Keratinocyte (primary cell): ENCODE results near the gene OTOGL. TPM values are rescaled to one million over a fixed set of nuclear protein-coding genes. Genes with fewer than 3 reads are reported as not detected.

Source experiments
- DNase-seq: peaks from one replicate; pipeline ENCODE4 v3.0.0-alpha.2; 2011; ENCODE audit warnings: low read depth, missing footprints, low spot score
- FAIRE-seq: peaks from 2 replicates; lab custom pipeline; 2011; peaks lifted over from hg19 to GRCh38; lab: Jason Lieb, UNC
- H2AFZ ChIP-seq: 2 replicates; pipeline ENCODE4 v1.6.0; 2012; ENCODE audit warnings: low read length, control low read depth, inconsistent platforms; ENCODE audit not compliant: control insufficient read depth
- H3K27ac ChIP-seq: 2 replicates; pipeline ENCODE4 v1.5.1; 2011; ENCODE audit warnings: low read length; ENCODE audit not compliant: control insufficient read depth, insufficient read depth
- H3K27me3 ChIP-seq: 3 replicates; pipeline ENCODE4 v1.6.0; 2011; ENCODE audit warnings: low read length; ENCODE audit not compliant: control insufficient read depth, insufficient read depth; ENCODE audit errors: extremely low read depth
- H3K36me3 ChIP-seq, 2 experiments: 2 replicates in 1 of 2; 3 replicates in 1 of 2; pipeline ENCODE4 v1.5.1; 2011; ENCODE audit warnings: low read length in 2 of 2, mild to moderate bottlenecking in 1 of 2; ENCODE audit not compliant: control insufficient read depth in 2 of 2, insufficient read depth in 2 of 2; ENCODE audit errors: extremely low read depth in 1 of 2
- H3K4me1 ChIP-seq: 3 replicates; pipeline ENCODE4 v1.5.1; 2011; ENCODE audit warnings: low read length; ENCODE audit not compliant: control insufficient read depth, insufficient read depth; ENCODE audit errors: extremely low read depth
- H3K4me2 ChIP-seq: 3 replicates; pipeline ENCODE4 v1.6.0; 2011; ENCODE audit warnings: low read depth, low read length; ENCODE audit not compliant: control insufficient read depth, insufficient read depth; ENCODE audit errors: extremely low read depth
- H3K4me3 ChIP-seq, 3 experiments: fragments of 200-600 bp in 1 of 3; sonication (generic) in 1 of 3; 2 replicates in 2 of 3; 3 replicates in 1 of 3; pipeline ENCODE4 v1.5.1; 2011 to 2016; ENCODE audit warnings: low read length in 3 of 3, mild to moderate bottlenecking in 3 of 3, control low read depth in 2 of 3, inconsistent platforms in 1 of 3, low read depth in 1 of 3, mixed read lengths in 1 of 3, mixed run types in 1 of 3, moderate library complexity in 1 of 3; ENCODE audit not compliant: control insufficient read depth in 2 of 3, insufficient read depth in 2 of 3; ENCODE audit errors: extremely low read depth in 1 of 3
- H3K79me2 ChIP-seq: 2 replicates; pipeline ENCODE4 v1.6.0; 2012; ENCODE audit warnings: low read length; ENCODE audit not compliant: control insufficient read depth, insufficient read depth
- H3K9ac ChIP-seq: 3 replicates; pipeline ENCODE4 v1.6.0; 2011; ENCODE audit warnings: low read length; ENCODE audit not compliant: control insufficient read depth, insufficient read depth; ENCODE audit errors: extremely low read depth
- H3K9me1 ChIP-seq: 3 replicates; pipeline ENCODE4 v1.6.0; 2011; ENCODE audit warnings: low read length; ENCODE audit not compliant: control insufficient read depth, insufficient read depth; ENCODE audit errors: extremely low read depth
- H3K9me3 ChIP-seq: 2 replicates; pipeline ENCODE4 v1.5.1; 2012; ENCODE audit warnings: low read depth, low read length; ENCODE audit not compliant: control insufficient read depth
- H4K20me1 ChIP-seq: 3 replicates; pipeline ENCODE4 v1.6.0; 2011; ENCODE audit warnings: low read length; ENCODE audit not compliant: control insufficient read depth, insufficient read depth; ENCODE audit errors: extremely low read depth
- CTCF ChIP-seq, 3 experiments: IDR thresholded peaks in 1 of 3; conservative IDR thresholded peaks in 1 of 3; optimal IDR thresholded peaks in 1 of 3; 2 replicates in 2 of 3; 3 replicates in 1 of 3; pipeline versions ENCODE3 to v1.5.1; 2011; ENCODE audit warnings: low read length in 3 of 3, mild to moderate bottlenecking in 3 of 3, moderate library complexity in 2 of 3, control low read depth in 1 of 3, inconsistent platforms in 1 of 3; ENCODE audit not compliant: insufficient read depth in 2 of 3; ENCODE audit errors: extremely low read depth in 1 of 3
- EZH2 ChIP-seq: IDR thresholded peaks from one replicate; pipeline ENCODE4 v1.6.1; 2012; ENCODE audit warnings: inconsistent platforms, mild to moderate bottlenecking, low read length, moderate library complexity
- dilution Hi-C: fragments of 300-500 bp; cut with MboI; formaldehyde crosslinking; loops from one replicate; pipeline ENCODE4 v1.7.0; 2020; ENCODE audit warnings: low sequenced_read_pairs; ENCODE audit not compliant: extremely low pct_ligation_motif_present
- polyA plus RNA-seq, 5 experiments: library from polyadenylated mRNA; depleted of rRNA in 3 of 5; stranded (reverse) in 3 of 5; stranded (forward) in 1 of 5; unstranded in 1 of 5; fragments of >200 nt; gene quantifications; 1 replicate in 1 of 5; 2 replicates in 3 of 5; 3 replicates in 1 of 5; pipeline versions ENCODE4 v1.2.1 to v1.2.3, GENCODE V29; 2011 to 2012; ENCODE audit warnings: missing spikeins in 2 of 5, low read depth in 1 of 5, low replicate concordance in 1 of 5

The OTOGL gene
- polyA plus RNA-seq, 1 donor (not counting 4 experiments of a cell fraction or from before 2014, with no cell fraction given) = 0.08 TPM

GRCh38 chr12:80140005-80140404 lies 40.7 kb downstream of the OTOGL start:
- dilution Hi-C loops = no loop called here
- Histone ChIP-seq H3K9me1 (no peaks in the 10 kb centered on the region), H3K9ac (no peak overlapping the region), H3K4me2 (no peak overlapping the region), H3K36me3 (no peaks in the 10 kb centered on the region), H3K4me1 (no peaks in the 10 kb centered on the region), H3K4me3 (no peak overlapping the region), H3K27me3 (peaks cover 5% of the 10 kb centered on the region), H3K79me2 (no peaks in the 10 kb centered on the region), H3K27ac (no peak overlapping the region), H3K9me3 (no peaks in the 10 kb centered on the region), H2AFZ (no peak overlapping the region), H4K20me1 (no peaks in the 10 kb centered on the region)
- FAIRE-seq (no peak), DNase-seq (no peak)
- no peak for TF ChIP-seq CTCF (optimal IDR thresholded peaks at IDR 0.05 in 1 of 3, IDR thresholded peaks at IDR 0.05 in 1 of 3, conservative IDR thresholded peaks at IDR 0.05 in 1 of 3; ENCODE audit: extremely low read depth in 1 of 3, insufficient read depth in 2 of 3, low read length in 3 of 3)
- no peak for TF ChIP-seq EZH2

- H3K27me3 ChIP-seq = peaks cover 5% of the 10 kb centered on the region
- no peaks in the 10 kb centered on the region for H3K36me3 ChIP-seq
- FAIRE-seq = no peak
- H3K4me2 ChIP-seq = no peak overlapping the region
- H2AFZ ChIP-seq = no peak overlapping the region
- no peaks in the 10 kb centered on the region for H3K4me1 ChIP-seq
- no peak overlapping the region for H3K27ac ChIP-seq
- no peaks in the 10 kb centered on the region for H3K9me1 ChIP-seq
- no peaks in the 10 kb centered on the region for H4K20me1 ChIP-seq
- TF ChIP-seq CTCF (optimal IDR thresholded peaks at IDR 0.05 in 1 of 3, IDR thresholded peaks at IDR 0.05 in 1 of 3, conservative IDR thresholded peaks at IDR 0.05 in 1 of 3; ENCODE audit: extremely low read depth in 1 of 3, insufficient read depth in 2 of 3, low read length in 3 of 3) (no peak), EZH2 (no peak)
- no peaks in the 10 kb centered on the region for H3K79me2 ChIP-seq
- H3K9ac ChIP-seq = no peak overlapping the region
- no peaks in the 10 kb centered on the region for H3K9me3 ChIP-seq
- dilution Hi-C loops = no loop called here
- DNase-seq = no peak
- no peak overlapping the region for H3K4me3 ChIP-seq
Observed at GRCh38 chr12:80142640-80143039, 43.3 kb downstream of the OTOGL start.
